Endothelial cell of umbilical vein (primary cell): ENCODE measurements around the gene NPM3. TPM values are rescaled to one million over a fixed set of nuclear protein-coding genes. Genes with fewer than 3 reads are reported as not detected.

Experiments
- BruUV-seq: library from RNA; stranded (reverse); fragments of 400-500 nt; replicated peaks from 2 replicates; lab custom pipeline; 2021; lab: Mats Ljungman, UMichigan
- CTCF ChIA-PET: fragments of 300-600, 350-600 bp; sonication (Branson Sonifier 250); formaldehyde crosslinking; loops from one replicate; lab custom pipeline; 2021; ENCODE audit warnings: antibody characterized with exemption, inconsistent platforms; lab: Charles Lee
- POLR2A ChIA-PET: fragments of 300-600, 350-600 bp; sonication (Branson Sonifier 250); formaldehyde crosslinking; loops from one replicate; lab custom pipeline; 2021; ENCODE audit warnings: antibody characterized with exemption, inconsistent platforms; lab: Charles Lee
- DNase-seq: peaks from one replicate; pipeline ENCODE4 v3.0.0-alpha.2; 2011; ENCODE audit warnings: low read depth, low spot score
- FAIRE-seq: peaks from 2 replicates; lab custom pipeline; 2011; peaks lifted over from hg19 to GRCh38; lab: Jason Lieb, UNC
- H2AFZ ChIP-seq: 2 replicates; pipeline ENCODE4 v1.6.0; 2012; ENCODE audit warnings: low read depth, low read length, control low read depth, inconsistent platforms
- H3K27ac ChIP-seq: 2 replicates; pipeline ENCODE4 v1.5.1; 2011; ENCODE audit warnings: low read depth, mild to moderate bottlenecking, control low read depth, low read length, moderate library complexity; ENCODE audit not compliant: insufficient read depth
- H3K27me3 ChIP-seq, 2 experiments: 2 replicates each; pipeline versions ENCODE4 v1.6.0 to v1.6.1; 2011; ENCODE audit warnings: low read length in 2 of 2, mixed read lengths in 1 of 2; ENCODE audit not compliant: control insufficient read depth in 2 of 2, insufficient read depth in 2 of 2
- H3K36me3 ChIP-seq, 2 experiments: 2 replicates in 1 of 2; 3 replicates in 1 of 2; pipeline ENCODE4 v1.5.1; 2011; ENCODE audit warnings: low read length in 2 of 2, mild to moderate bottlenecking in 1 of 2, moderate library complexity in 1 of 2; ENCODE audit not compliant: control insufficient read depth in 2 of 2, insufficient read depth in 2 of 2; ENCODE audit errors: extremely low read depth in 1 of 2
- H3K4me1 ChIP-seq: 3 replicates; pipeline ENCODE4 v1.5.1; 2011; ENCODE audit warnings: mild to moderate bottlenecking, low read length; ENCODE audit not compliant: control insufficient read depth, insufficient read depth; ENCODE audit errors: extremely low read depth
- H3K4me2 ChIP-seq: 2 replicates; pipeline ENCODE4 v1.6.1; 2011; ENCODE audit warnings: low read length, control low read depth, mixed read lengths; ENCODE audit not compliant: insufficient read depth
- H3K4me3 ChIP-seq, 3 experiments: fragments of 200-600 bp in 1 of 3; sonication (generic), shearing (Covaris generic) in 1 of 3; replicated peaks in 1 of 3; 2 replicates each; pipeline ENCODE4 v1.5.1; 2011 to 2016; ENCODE audit warnings: control low read depth in 3 of 3, low read length in 3 of 3, mild to moderate bottlenecking in 2 of 3, inconsistent platforms in 1 of 3, low read depth in 1 of 3, moderate library complexity in 1 of 3; ENCODE audit not compliant: insufficient read depth in 1 of 3
- H3K79me2 ChIP-seq: 2 replicates; pipeline ENCODE4 v1.6.0; 2012; ENCODE audit warnings: low read length, inconsistent platforms; ENCODE audit not compliant: control insufficient read depth, insufficient read depth
- H3K9ac ChIP-seq: replicated peaks from 2 replicates; pipeline ENCODE3; 2011; ENCODE audit warnings: low read length, control low read depth; ENCODE audit not compliant: insufficient read depth; ENCODE audit errors: extremely low read depth
- H3K9me1 ChIP-seq: replicated peaks from 3 replicates; pipeline ENCODE4 v1.6.0; 2011; ENCODE audit warnings: mild to moderate bottlenecking, low read length; ENCODE audit not compliant: control insufficient read depth, insufficient read depth; ENCODE audit errors: extremely low read depth
- H3K9me3 ChIP-seq: replicated peaks from 2 replicates; pipeline ENCODE4 v1.5.1; 2012; ENCODE audit warnings: low read length, inconsistent platforms; ENCODE audit not compliant: control insufficient read depth, insufficient read depth
- H4K20me1 ChIP-seq: replicated peaks from 2 replicates; pipeline ENCODE3; 2011; ENCODE audit warnings: mild to moderate bottlenecking, low read length; ENCODE audit not compliant: control insufficient read depth, insufficient read depth; ENCODE audit errors: extremely low read depth
- CTCF ChIP-seq, 2 donors: IDR thresholded peaks; 1 replicate in 1 of 2; 2 replicates in 1 of 2; pipeline ENCODE4 v1.5.1; 2011; ENCODE audit warnings: low read length in 2 of 2, mild to moderate bottlenecking in 2 of 2, moderate library complexity in 2 of 2, control low read depth in 1 of 2, inconsistent platforms in 1 of 2, low read depth in 1 of 2; ENCODE audit not compliant: insufficient read depth in 1 of 2; ENCODE audit errors: extremely low read depth in 1 of 2
- EZH2 ChIP-seq: IDR thresholded peaks from 2 replicates; pipeline ENCODE4 v1.6.1; 2012; ENCODE audit warnings: borderline replicate concordance, low read depth, mild to moderate bottlenecking, moderate library complexity, low read length, inconsistent platforms; ENCODE audit not compliant: severe bottlenecking
- FOS ChIP-seq: IDR thresholded peaks from 2 replicates; pipeline ENCODE4 v1.6.1; 2011; ENCODE audit warnings: mild to moderate bottlenecking, low read length, moderate library complexity, borderline replicate concordance; ENCODE audit not compliant: insufficient read depth
- GATA2 ChIP-seq: IDR thresholded peaks from 2 replicates; pipeline ENCODE4 v1.7.0; 2011; ENCODE audit warnings: low read depth, mild to moderate bottlenecking, moderate library complexity, mixed read lengths, low read length; ENCODE audit not compliant: insufficient read length, insufficient read depth
- JUN ChIP-seq: IDR thresholded peaks from 2 replicates; pipeline ENCODE4 v1.6.1; 2011; ENCODE audit warnings: borderline replicate concordance, low read depth; ENCODE audit not compliant: insufficient read length, insufficient read depth
- MAX ChIP-seq: IDR thresholded peaks from 2 replicates; pipeline ENCODE4 v1.6.1; 2011; ENCODE audit not compliant: insufficient read depth, insufficient read length
- MYC ChIP-seq: IDR thresholded peaks from one replicate; pipeline ENCODE4 v1.6.1; 2011; ENCODE audit warnings: mild to moderate bottlenecking, low read depth, low read length
- POLR2A ChIP-seq: IDR thresholded peaks from 2 replicates; pipeline ENCODE4 v1.6.1; 2012; ENCODE audit warnings: low read depth, mild to moderate bottlenecking, control low read depth, low read length
- POLR2AphosphoS5 ChIP-seq: IDR thresholded peaks from 2 replicates; pipeline ENCODE4 v1.6.1; 2012; ENCODE audit warnings: low read depth, mild to moderate bottlenecking, control low read depth, low read length, moderate library complexity; ENCODE audit not compliant: insufficient read depth
- dilution Hi-C: fragments of 300-500 bp; cut with MboI; formaldehyde crosslinking; loops from one replicate; pipeline ENCODE4 v1.15.0; 2019; ENCODE audit warnings: low sequenced_read_pairs; ENCODE audit not compliant: extremely low pct_ligation_motif_present
- intact Hi-C: fragments of 100-400 bp; cut with micrococcal nuclease; formaldehyde crosslinking; loops from one replicate; pipeline ENCODE4 v1.10.0; 2022
- polyA plus RNA-seq, 4 experiments: library from polyadenylated mRNA; depleted of rRNA in 3 of 4; stranded (reverse) in 3 of 4; unstranded in 1 of 4; fragments of >200 nt; gene quantifications; 2 replicates each; pipeline versions ENCODE4 v1.2.1 to v1.2.3, GENCODE V29; 2011 to 2012; ENCODE audit warnings: missing spikeins in 1 of 4
- total RNA-seq: library from RNA; stranded (reverse); gene quantifications from 2 replicates; pipeline ENCODE4 v1.2.3, GENCODE V29; 2021

NPM3 gene
- total and polyA plus RNA-seq, 2 donors (not counting 3 experiments of a cell fraction or from before 2014, with no cell fraction given), result 55.4 to 71.3 TPM

- dilution Hi-C loops, result no loop called here
- CTCF ChIA-PET, result interaction anchor here (1.0 to 5.8 kb wide), 5 partner anchors 56 to 571 kb away, joined by 3 to 193 read pairs (median 5); no protein-coding TSS in a partner anchor
These were observed 1.3 kb upstream of the NPM3 start for GRCh38 chr10:101784558-101784957.

More at GRCh38 chr10:101784558-101784957, 1.3 kb upstream of the NPM3 start:
- Histone ChIP-seq H3K27ac (no peak overlapping the region), H3K36me3 (peaks cover 14 to 21% of the 10 kb centered on the region in 2 experiments), H3K79me2 (peaks cover 7% of the 10 kb centered on the region), H2AFZ (no peak overlapping the region), H3K4me1 (peaks cover 17% of the 10 kb centered on the region), H3K27me3 (no peaks in the 10 kb centered on the region), H3K9me3 (no peaks in the 10 kb centered on the region), H3K9me1 (no peaks in the 10 kb centered on the region), H4K20me1 (no peaks in the 10 kb centered on the region), H3K4me2 (no peak overlapping the region), H3K4me3 (no peak overlapping the region), H3K9ac (no peak overlapping the region)
- FAIRE-seq (no peak), DNase-seq (no peak)
- no TSS peak for BruUV-seq
- intact Hi-C loops, result loop anchor here (5.0 kb wide), 2 partner anchors 33 to 87 kb away; partner anchors contain the start of genes FBXW4 and OGA
- POLR2A ChIA-PET, result interaction anchor here (1.1 kb wide), 1 partner anchor 34 kb away, joined by 4 read pairs; the partner anchor contains the start of gene OGA
- TF ChIP-seq JUN (no peak), POLR2AphosphoS5 (no peak), CTCF (IDR thresholded peaks at IDR 0.05; ENCODE audit: extremely low read depth in 1 of 2, insufficient read depth in 1 of 2, low read depth in 1 of 2, low read length in 2 of 2) (no peak), FOS (no peak), GATA2 (no peak), MAX (no peak), MYC (no peak), EZH2 (no peak), POLR2A (no peak)
